Right ventricle myocardium superior (tissue), 1 donor: ENCODE measurements around the gene GNAS-AS1. TPM values are rescaled to one million over a fixed set of nuclear protein-coding genes. Genes with fewer than 3 reads are reported as not detected.

Source experiments
- ATAC-seq: fragments of 200-7000 bp; cut with Tn5 transposase; one replicate; pipeline ENCODE4 v1.9.1; 2020; ENCODE audit warnings: mild to moderate bottlenecking; ENCODE audit not compliant: poor library complexity
- DNase-seq: peaks from one replicate; pipeline ENCODE4 v3.0.0-alpha.2; 2020
- intact Hi-C: fragments of 100-400 bp; cut with DNase I; formaldehyde crosslinking; loops from one replicate; pipeline ENCODE4 v1.11.2; 2022
- total RNA-seq: library from RNA; stranded (reverse); fragmentation: NEBNext Ultra II Directional; extraction: Animal tissue kit (Norgen Biotek cat#: 25700); gene quantifications from one replicate; pipeline ENCODE4 v1.2.1, GENCODE V29; 2021
- donor health status: DM: no; HTN: yes; CAD: no; lungs with severe emphysema.

GNAS-AS1 gene
- total RNA-seq, 1 donor from 2014 or later: 0.13 TPM

DNA sequence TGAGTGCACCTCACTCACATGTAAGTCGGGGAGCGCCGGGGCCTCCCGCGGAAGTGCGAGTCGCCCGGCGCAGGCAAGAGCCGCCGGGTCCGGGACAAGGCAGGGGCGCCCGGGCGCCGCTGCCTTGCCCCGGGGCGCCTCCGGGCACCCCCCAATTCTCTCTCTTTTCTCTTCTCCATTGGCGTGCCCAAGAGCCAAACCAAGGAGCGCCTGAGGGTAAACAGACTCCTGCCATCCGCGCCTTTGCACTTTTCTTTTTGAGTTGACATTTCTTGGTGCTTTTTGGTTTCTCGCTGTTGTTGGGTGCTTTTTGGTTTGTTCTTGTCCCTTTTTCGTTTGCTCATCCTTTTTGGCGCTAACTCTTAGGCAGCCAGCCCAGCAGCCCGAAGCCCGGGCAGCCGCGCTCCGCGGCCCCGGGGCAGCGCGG is 38.6 kb upstream of the GNAS-AS1 start:
- intact Hi-C loops: no loop called here
- ATAC-seq: no peak
- DNase-seq: no peak

DNA sequence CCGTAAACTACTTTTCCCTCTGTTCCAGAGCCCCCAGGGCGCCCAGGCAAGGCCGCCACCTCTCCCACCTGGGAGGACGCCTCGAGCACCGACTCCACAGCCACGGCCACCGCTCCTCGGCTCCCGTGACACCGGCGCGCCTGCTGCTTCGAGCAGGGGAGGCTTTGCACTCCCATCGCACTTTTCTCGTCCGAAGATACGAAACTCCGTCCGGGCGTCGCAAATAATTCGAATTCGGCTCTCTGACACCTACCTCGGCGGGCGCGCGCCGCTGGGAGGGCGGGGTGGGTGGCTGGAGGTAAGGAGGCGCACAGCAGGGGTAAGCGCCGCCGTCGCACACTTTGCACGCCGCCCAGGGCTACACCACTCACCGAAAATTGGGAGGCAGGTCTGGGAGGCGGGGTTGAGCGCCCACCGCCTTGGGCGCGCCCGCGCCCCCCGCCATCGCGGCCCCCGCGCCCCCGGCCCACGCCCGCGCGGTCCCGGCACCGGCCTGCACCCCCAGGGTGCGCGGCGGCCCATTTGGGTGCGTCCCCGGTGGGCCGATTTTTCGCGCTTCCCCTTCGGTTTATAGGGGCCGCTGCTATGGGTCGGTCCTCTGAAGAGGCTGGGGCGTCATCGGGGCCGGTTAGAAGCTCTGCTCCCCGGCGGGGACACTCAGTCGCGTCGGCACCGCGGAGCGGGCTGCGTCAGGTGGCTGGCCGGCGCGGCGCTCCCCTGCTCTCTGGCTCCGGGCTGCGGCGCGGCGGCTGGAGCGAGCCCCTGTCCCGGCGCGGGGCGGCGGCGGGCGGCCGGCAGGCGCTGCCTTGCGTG is 38.0 kb upstream of the GNAS-AS1 start:
- intact Hi-C loops: no loop called here

DNA sequence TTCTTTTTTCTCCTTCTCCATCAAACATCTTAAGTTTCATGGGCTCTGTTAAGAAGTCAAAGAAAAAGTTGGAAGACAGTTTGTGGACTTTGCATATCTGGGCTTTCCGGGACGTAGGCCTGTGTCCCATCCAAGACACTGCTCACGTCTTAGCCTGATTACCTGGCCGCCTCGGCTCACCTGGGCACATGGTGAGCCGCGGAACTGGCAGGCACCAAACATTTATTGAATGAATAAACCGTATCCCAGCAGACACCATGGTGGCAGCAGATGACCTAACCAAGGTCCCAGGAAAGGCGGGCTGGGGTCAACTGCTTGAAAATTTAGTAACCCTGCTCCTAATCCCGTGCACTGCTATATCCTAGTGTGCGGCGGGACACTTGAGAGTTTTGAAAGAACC is 37.4 kb upstream of the GNAS-AS1 start:
- ATAC-seq: no peak
- intact Hi-C loops: no loop called here
- no peak for DNase-seq

More for the DNA sequence above, 38.0 kb upstream of the GNAS-AS1 start:
- ATAC-seq: peak; percentile 52
- peak; percentile 89 for DNase-seq

DNA sequence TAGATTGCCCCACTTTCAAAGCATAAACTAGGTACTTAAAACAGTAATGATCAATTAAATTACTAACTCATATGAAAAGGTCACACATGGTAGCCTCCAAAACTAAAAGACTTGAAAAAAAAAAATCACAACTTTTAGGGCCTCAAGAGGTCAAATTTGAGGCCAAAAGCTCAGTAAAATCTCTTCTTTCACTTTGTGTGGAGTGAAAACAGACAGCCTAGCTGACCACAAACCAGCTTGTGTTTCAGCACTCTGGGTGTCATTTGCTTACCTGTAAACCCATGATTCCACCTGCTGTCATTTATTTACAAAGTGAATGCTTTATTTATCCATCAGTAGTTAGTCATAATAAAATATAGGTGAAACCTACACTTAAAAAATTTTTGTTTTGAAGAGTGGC is 35.8 kb upstream of the GNAS-AS1 start:
- intact Hi-C loops: no loop called here
- no peak for DNase-seq
- no peak for ATAC-seq

DNA sequence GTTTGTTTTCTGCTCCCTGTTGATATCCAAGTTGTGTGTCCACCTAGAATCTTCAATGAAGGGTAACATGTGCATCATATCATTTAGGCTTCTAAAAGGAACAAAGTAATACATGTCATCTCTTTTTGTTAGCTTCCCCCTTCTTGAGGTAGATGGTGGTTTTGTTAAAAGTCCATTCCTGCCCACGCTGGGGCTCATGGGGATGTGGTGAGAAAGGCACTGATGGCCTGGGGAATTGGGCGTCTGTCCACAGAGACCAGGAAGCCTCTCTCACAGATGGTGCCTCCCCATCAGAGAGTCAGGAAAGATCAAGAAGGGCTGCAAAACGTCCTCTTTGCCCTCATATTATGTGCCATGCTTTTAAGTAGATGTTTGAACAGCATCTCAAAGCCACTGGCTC is 34.3 kb upstream of the GNAS-AS1 start:
- intact Hi-C loops: no loop called here
- DNase-seq (no peak), ATAC-seq (no peak)

DNA sequence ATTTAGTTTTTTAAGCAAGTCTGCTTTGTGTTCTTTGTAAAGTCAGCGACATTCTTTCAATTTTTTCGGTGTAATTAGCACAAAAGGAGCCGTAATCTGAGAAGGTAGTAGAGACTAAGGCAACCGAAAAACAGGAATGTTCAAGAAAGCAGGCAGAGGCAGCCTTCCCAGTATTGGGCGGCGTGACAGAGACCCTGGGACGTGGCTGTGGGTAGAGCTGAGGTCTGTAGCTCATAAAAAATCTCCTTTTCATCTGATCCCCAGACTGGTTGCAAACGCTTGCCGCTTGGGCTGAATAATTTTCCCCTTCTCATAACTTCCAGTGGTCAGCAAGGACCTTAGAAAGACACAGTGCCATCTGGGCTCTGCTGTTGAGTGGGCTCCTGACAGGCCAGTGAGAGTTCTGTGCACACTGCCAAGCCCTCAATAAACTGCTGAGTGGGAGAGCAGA is 32.6 kb upstream of the GNAS-AS1 start:
- intact Hi-C loops: no loop called here
- DNase-seq (no peak), ATAC-seq (no peak)

DNA sequence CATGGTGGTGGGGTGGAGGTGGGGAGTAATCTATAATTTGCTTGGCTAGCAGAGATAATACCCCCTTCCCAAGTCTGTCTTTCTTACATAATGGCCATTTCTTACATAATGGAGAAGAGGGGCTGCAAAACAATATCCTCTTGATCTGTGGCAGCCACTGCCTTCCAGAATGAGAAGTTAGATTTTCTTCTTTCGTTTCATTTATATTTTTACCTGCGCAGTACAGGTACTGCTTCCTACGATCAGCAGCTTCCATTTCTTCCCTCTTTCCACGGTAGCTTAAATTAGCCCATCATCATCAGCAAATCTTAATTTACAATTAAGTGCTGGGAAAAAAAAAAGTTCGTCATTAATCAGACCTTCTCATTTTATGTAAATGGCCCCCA is 32.0 kb upstream of the GNAS-AS1 start:
- intact Hi-C loops: no loop called here
- DNase-seq (no peak), ATAC-seq (no peak)

DNA sequence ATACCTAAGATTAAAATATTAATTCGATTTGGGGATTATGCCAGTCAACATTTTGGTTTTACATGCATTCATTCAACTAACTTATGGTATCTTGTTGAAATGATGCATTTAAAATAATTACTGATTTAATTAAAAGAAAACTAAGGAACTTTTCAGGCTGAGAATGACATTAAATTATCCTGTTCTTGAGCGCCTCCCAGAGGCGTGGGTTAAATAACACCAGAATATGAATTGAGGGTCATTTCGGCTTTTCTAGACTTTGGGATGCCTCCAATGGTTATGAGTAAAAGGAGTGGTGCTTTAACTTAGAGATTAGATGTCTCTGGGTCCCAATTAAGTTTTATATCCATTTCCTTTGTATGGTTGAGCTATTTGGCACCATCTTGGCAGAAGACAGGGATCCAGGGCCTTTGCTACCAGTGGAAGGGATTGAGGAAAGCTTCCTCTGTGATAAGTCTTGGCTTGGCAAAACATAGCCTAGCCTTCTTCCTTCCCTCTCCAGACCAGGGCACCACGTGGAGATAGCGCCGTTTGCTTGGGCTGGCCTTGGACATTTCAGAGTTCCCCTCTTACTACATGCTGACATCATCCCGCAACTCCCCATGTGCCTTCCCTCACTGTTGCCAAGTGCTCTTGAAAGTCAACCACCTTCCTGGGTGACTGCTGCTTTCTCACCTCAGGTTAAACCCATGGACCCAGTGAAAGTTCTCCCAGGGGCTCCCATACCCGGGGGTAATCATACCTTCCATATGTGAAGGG is 30.5 kb upstream of the GNAS-AS1 start:
- no peak for ATAC-seq
- DNase-seq: no peak
- intact Hi-C loops: no loop called here

DNA sequence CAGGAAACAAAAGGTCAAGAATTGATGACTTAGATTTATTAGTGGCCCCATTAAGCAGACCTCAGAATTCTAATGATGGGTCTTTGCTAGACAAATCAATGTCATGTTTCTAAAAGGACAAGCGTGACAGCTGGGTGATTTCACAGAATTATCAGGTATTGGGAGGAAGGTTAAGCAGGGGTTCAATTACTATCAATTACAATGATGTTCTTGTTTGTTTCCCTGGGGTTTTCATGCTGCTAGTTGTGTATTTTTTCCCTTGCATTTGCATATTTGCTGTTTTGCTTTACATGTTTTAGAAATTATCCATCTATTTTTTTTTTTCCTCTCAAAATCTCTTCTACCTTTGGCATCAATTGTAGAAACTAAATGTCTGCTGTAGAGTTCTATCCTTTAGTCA is 29.7 kb upstream of the GNAS-AS1 start:
- intact Hi-C loops: no loop called here
- ATAC-seq: no peak
- DNase-seq: no peak

DNA sequence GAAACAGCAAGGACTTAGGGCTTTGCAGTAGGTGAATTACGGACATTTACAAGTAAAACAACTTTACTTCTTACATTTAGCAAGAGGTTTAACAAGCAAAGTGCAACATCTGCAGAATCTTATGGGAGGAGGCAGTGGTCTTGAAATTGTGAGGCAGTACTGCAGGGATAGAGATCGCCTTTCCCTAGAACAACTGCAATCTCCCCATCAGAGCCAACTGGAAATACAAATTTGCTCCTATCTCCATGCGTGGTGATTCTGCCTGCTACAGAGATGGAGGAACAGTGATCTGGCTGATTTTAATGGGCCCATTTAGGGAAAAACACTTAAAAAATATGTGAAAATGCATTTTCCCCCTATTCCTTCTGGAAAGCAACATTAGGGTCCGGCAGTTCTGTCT is 27.7 kb upstream of the GNAS-AS1 start:
- intact Hi-C loops: no loop called here
- ATAC-seq (no peak), DNase-seq (no peak)

DNA sequence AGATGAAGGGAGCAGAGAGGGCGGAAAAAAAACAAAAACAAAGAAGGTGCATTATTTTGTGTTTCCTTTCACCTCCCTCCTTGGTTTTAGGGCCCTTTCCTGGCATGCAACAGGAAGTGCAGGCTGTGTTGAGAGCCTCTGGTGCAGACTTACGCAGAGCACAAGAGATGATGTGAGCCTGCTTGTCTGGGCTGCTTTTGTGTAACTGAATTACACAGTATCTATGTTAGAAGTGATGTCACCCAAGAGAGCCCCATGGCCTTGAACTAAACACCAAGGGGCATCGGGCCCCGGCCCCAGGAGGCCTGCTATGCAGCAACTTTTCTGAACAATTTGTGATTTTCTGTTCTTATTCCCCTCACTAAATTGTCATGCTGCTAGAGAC is 27.3 kb upstream of the GNAS-AS1 start:
- intact Hi-C loops: no loop called here
- ATAC-seq (no peak), DNase-seq (no peak)

DNA sequence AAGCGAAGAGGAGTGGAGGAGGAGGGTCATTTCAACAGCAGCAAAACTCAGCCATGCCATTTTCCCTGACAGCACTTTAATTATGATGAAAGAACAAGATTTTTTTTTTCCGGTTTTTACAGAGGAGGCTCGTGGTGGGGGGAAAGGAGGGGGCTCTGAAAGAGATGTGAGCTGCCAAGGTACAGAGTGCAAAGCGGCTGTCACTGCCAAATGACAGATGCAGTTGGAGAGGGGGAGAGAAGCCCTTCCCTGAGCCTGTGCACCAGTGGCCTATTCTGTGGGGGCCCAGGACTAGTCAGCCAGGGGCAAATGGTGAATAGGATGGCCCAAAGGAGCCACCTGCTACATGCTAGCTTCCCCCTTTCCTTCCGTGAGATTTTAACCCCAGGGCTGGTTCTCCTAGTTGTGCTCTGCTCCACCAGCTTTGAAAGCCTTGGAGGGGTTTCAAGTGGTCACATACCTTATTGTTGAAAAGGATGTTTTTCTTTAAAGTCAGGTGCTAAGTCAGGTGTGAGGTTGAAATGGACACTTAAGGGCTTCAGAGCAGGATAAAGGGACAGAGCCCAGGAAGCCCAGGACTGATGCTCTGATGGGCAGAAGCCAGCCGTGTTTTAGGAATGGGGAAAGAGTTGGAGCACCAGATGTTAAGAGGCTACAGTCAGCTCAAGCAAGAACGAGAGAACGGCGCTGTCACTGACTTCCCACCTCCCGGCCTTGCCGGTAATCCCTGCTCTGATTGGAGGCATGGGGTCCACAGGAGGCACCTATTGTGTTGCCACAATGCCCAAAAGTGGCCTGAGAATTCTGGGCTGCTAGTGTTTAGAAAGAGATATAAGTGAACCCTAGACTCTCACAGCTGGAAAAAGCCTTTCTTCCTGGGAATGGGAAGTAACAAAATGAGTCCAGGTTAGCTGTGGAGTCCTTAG is 26.6 kb upstream of the GNAS-AS1 start:
- no peak for ATAC-seq
- intact Hi-C loops: no loop called here
- no peak for DNase-seq

DNA sequence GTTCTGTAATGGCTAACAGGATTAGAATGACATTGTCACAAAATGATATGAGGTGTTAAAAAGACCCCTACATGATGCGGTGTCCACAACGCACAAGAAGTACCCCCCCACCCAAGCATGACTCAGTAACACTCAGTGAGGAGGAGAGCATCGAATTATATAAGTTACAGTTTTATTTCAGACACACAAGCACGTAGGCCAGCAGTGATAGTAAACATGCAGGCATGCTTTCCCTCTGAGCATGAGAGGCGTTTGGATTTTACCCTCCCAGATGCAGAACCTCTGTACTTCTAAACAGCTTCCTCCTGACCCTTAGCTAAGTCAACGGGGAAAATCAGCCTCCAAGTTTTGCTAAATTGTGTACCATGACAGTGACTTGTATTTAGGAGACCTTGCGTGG is 25.7 kb upstream of the GNAS-AS1 start:
- DNase-seq (no peak), ATAC-seq (no peak)
- intact Hi-C loops: no loop called here

DNA sequence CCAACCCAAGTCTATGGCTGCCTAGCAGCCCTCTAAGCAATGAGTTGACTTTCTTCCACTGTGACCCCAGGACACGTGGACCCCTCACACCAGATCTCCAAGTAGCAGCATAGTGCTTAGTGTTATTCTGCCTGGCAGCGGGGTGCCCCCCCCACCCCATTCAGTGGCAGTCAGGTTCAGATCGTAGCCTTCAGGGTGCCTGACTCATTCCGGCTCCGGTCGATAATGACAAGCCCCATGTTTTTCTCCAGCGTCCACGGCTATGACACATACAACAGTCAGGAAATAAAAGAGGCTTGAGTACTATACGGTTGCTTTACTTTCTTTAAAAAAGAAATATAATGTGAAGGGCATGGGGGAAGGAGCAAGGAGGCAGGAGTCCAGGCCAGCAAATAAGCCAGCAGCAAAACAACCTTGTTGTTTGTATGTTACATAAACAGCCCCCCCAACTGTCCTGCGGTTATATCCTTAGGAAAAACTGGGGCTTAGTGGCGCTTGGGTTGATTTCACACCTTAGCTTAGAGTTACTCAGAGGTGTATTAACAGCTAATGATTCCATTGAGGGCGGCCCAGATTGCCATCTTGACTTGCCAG is 24.9 kb upstream of the GNAS-AS1 start:
- no peak for ATAC-seq
- intact Hi-C loops: no loop called here
- no peak for DNase-seq

DNA sequence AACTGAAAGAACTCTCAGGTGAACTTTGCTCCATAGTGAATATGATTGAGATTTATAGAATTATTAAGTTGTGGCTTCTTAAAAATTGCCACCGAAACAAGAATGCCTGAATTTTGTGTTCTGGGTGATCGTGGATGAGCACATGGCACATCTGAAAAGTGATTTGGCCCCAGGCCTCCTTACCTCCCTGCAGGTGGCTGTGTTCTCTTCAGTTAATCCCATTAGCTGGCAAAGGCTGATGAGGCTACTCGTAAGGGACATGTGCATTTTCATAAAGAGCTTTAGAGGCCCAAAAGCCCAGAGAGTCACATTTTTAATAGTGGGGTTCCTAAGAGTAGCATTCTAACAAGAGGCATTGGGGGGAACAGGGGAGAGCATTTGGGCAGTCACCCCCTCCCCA is 24.4 kb upstream of the GNAS-AS1 start:
- no peak for DNase-seq
- intact Hi-C loops: no loop called here
- ATAC-seq: no peak

DNA sequence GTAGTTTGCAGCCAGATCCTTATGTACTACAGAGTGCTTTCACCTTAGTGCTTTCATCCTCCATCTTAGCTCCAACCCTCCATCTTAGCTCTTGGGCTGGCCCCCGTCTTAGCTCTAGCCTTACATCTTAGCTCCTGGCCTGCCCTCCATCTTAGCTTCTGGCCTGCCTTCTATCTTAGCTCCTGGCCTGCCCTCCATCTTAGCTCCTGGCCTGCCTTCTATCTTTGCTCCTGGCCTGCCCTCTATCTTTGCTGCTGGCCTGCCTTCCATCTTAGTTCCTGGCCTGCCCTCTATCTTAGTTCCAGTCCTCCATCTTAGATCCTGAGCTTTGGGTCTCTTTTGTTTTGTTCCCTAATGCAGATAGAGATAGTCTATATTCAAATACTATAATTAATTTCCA is 23.8 kb upstream of the GNAS-AS1 start:
- intact Hi-C loops: loop anchor here (5.0 kb wide), 2 partner anchors 348 to 528 kb away; no protein-coding TSS in a partner anchor
- ATAC-seq (no peak), DNase-seq (no peak)

DNA sequence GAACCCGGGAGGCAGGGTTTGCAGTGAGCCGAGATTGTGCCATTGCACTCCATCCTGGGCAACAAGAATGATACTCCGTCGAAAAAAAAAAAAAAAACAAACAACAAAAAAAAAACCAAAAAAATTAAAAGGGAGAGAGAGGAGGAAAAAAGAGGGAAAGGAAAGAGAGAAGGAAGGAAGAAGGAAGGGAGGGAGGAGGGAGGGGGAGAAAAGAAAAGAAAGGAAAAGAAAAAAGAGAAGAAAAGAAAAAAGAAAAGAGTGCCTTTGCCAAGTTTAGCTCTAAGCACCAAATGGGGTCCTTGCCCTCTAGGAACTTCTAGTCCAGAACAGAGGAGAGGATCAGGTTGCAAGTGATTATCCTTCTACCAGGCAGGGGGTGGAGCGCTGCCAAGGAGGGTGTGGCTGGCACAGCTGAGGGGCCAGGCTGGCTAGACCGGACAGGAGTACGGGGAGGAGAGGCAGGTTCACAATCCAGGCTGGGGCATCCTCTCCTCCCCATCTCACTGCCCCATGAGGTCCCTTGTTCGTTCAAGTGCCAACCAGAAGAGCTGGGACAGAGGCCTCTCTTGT is 20.9 kb upstream of the GNAS-AS1 start:
- ATAC-seq (no peak), DNase-seq (no peak)
- intact Hi-C loops: loop anchor here (5.0 kb wide), 2 partner anchors 351 to 531 kb away; no protein-coding TSS in a partner anchor

DNA sequence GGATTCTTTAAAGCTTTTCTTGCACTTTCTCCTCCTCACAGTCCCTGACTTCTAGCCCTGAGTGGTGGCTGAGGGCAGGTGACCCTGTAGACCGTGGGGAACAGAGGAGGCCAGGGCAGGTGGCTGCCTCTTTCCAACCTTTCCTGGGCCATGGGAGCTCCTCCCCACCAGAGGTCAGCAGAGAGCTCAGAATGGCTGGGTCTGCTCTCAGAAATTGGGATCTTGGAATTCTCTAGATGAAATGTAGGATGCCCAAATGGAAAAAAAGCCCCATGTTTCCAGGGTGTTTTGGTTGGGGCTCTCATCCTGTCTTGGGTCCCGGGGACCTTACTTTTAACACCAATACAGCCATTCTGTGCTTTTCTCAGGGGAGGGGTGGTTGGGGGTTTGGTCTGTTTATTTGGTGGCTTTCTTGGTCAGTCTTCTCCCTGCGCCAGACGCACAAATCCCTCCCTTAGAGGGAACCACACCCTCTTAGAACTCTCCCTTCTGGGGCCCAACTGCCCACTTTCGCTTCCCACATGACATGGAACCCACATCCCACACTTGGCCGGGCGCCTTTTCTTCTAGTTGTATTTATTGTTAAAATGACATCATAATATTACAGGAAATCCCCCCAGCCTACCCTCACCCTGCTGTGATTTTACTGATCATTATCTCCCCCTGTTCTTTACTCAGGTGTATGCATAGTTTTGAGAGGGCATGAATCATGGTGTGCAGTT is 19.8 kb upstream of the GNAS-AS1 start:
- intact Hi-C loops: loop anchor here (5.0 kb wide), 2 partner anchors 352 to 532 kb away; no protein-coding TSS in a partner anchor
- peak; percentile 88 for ATAC-seq
- peak; percentile 71 for DNase-seq
